Cardiac fibroblast (primary cell): ENCODE data around the gene TRAF3IP1.
A peak's percentile ranks its signal among the peaks of the same experiment; 100 is the strongest.

Experiments
- DNase-seq, 2 donors: peaks; one replicate each; pipeline versions ENCODE4 v3.0.0 to v3.0.0-alpha.2; 2010; ENCODE audit warnings: low read depth in 2 of 2
- H3K4me3 ChIP-seq, 2 donors: replicated peaks in 1 of 2; 1 replicate in 1 of 2; 2 replicates in 1 of 2; pipeline ENCODE4 v1.5.1; 2011; ENCODE audit warnings: low read depth in 2 of 2, low read length in 2 of 2, mild to moderate bottlenecking in 2 of 2, moderate library complexity in 1 of 2
- CTCF ChIP-seq: IDR thresholded peaks from one replicate; pipeline ENCODE4 v1.5.1; 2011; ENCODE audit warnings: low read depth, mild to moderate bottlenecking, low read length, inconsistent platforms

TRAF3IP1 gene

GRCh38 chr2:238427435-238428162 lies 107.3 kb downstream of the TRAF3IP1 start:
- TF ChIP-seq CTCF: no peak
- H3K4me3 ChIP-seq: peak overlapping the region; percentile 77 to 87
- peak; percentile 11 to 42 for DNase-seq

GRCh38 chr2:238428866-238429265 lies 108.5 kb downstream of the TRAF3IP1 start:
- no peak for DNase-seq
- peak overlapping the region in 1 of 2 donors; percentile 87 for H3K4me3 ChIP-seq
- no peak for TF ChIP-seq CTCF

GRCh38 chr2:238430781-238431180 lies 110.5 kb downstream of the TRAF3IP1 start:
- no peak for TF ChIP-seq CTCF
- DNase-seq: no peak
- H3K4me3 ChIP-seq: no peak overlapping the region

GRCh38 chr2:238431456-238431855 lies 111.1 kb downstream of the TRAF3IP1 start:
- H3K4me3 ChIP-seq: no peak overlapping the region
- no peak for DNase-seq
- no peak for TF ChIP-seq CTCF

GRCh38 chr2:238433300-238433915 lies 113.1 kb downstream of the TRAF3IP1 start:
- DNase-seq: no peak
- TF ChIP-seq CTCF: no peak
- H3K4me3 ChIP-seq: no peak overlapping the region

- peak overlapping the region in 1 of 2 donors; percentile 15 for H3K4me3 ChIP-seq
- TF ChIP-seq CTCF: no peak
These were observed 113.9 kb downstream of the TRAF3IP1 start for GRCh38 chr2:238433941-238434845.

More at GRCh38 chr2:238433941-238434845, 113.9 kb downstream of the TRAF3IP1 start:
- peak; percentile 83 to 97 for DNase-seq
